Nephron progenitor cell (in vitro differentiated cells): ENCODE measurements around the gene MAN1B1.

Experiments used
- DNase-seq: peaks from one replicate; pipeline ENCODE4 v3.0.0; 2021
- H3K27ac Mint-ChIP-seq: 2 replicates; pipeline ENCODE4 v1.8.0; 2021; ENCODE audit warnings: mild to moderate bottlenecking, moderate library complexity, mixed read lengths
- H3K27me3 Mint-ChIP-seq: 2 replicates; pipeline ENCODE4 v1.8.0; 2021; ENCODE audit warnings: mild to moderate bottlenecking, low read depth, mixed read lengths; ENCODE audit not compliant: poor library complexity
- H3K36me3 Mint-ChIP-seq: 2 replicates; pipeline ENCODE4 v1.8.0; 2021; ENCODE audit warnings: low read depth, mixed read lengths
- H3K4me1 Mint-ChIP-seq: 2 replicates; pipeline ENCODE4 v1.8.0; 2021; ENCODE audit warnings: mixed read lengths
- H3K4me3 Mint-ChIP-seq: 2 replicates; pipeline ENCODE4 v1.8.0; 2021; ENCODE audit warnings: mild to moderate bottlenecking, moderate library complexity, mixed read lengths
- H3K9me3 Mint-ChIP-seq: 2 replicates; pipeline ENCODE4 v1.8.0; 2021; ENCODE audit warnings: mild to moderate bottlenecking, moderate library complexity, mixed read lengths
- TF ChIP-seq, protein P1 (sequence below): fragments of 200-600 bp; sonication (generic); IDR thresholded peaks from 2 replicates; pipeline ENCODE4 v1.5.0; 2021; ENCODE audit warnings: antibody characterized with exemption

MAN1B1 gene

DNA sequence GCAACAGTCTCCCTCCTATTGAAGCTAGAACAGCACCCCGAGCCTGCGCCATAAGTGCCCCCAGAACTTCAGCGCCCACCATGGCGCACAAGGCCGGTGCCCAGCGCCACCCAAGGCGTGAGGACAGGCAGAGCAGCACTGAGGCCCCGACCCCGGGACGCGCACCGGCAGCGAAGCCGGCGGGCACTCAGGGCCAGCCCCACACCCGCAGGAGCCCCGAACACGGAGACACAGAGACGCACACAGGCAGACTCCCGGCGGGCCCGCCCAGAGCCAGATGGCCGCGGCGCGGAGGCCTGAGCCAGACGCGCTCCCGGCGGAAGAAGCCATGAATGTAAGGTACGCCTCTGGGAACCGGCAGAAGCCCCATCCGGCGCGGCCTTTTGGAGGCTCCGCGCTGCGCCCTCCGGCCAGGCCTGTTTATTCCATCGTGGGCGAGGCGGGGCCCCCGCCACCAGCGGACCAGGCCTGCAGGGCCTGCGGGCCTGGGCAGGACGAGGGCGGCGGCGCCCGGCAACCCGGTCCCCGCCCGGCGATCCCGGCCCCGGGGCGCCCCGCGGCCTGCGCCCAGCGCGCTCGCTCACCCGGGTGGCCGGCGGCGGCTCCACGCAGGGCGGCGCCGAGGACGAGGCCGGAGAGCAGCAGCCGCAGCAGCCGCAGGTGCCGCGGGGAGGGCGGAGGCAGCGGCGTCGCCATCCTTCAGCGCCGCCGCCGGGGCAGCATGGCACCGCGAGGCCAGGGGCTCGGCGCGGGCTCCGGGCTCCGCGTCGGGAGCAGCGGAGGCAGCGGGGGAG lies 41.3 kb upstream of the MAN1B1 start:
- peaks cover 74% of the 10 kb centered on the region for H3K27me3 Mint-ChIP-seq
- no peaks in the 10 kb centered on the region for H3K9me3 Mint-ChIP-seq
- H3K36me3 Mint-ChIP-seq: no peaks in the 10 kb centered on the region
- H3K4me3 Mint-ChIP-seq: peak overlapping the region; percentile 68
- no peak overlapping the region for H3K27ac Mint-ChIP-seq
- DNase-seq: peak; percentile 61
- TF ChIP-seq, protein P1, sequence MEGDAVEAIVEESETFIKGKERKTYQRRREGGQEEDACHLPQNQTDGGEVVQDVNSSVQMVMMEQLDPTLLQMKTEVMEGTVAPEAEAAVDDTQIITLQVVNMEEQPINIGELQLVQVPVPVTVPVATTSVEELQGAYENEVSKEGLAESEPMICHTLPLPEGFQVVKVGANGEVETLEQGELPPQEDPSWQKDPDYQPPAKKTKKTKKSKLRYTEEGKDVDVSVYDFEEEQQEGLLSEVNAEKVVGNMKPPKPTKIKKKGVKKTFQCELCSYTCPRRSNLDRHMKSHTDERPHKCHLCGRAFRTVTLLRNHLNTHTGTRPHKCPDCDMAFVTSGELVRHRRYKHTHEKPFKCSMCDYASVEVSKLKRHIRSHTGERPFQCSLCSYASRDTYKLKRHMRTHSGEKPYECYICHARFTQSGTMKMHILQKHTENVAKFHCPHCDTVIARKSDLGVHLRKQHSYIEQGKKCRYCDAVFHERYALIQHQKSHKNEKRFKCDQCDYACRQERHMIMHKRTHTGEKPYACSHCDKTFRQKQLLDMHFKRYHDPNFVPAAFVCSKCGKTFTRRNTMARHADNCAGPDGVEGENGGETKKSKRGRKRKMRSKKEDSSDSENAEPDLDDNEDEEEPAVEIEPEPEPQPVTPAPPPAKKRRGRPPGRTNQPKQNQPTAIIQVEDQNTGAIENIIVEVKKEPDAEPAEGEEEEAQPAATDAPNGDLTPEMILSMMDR: no peak
- no peaks in the 10 kb centered on the region for H3K4me1 Mint-ChIP-seq

DNA sequence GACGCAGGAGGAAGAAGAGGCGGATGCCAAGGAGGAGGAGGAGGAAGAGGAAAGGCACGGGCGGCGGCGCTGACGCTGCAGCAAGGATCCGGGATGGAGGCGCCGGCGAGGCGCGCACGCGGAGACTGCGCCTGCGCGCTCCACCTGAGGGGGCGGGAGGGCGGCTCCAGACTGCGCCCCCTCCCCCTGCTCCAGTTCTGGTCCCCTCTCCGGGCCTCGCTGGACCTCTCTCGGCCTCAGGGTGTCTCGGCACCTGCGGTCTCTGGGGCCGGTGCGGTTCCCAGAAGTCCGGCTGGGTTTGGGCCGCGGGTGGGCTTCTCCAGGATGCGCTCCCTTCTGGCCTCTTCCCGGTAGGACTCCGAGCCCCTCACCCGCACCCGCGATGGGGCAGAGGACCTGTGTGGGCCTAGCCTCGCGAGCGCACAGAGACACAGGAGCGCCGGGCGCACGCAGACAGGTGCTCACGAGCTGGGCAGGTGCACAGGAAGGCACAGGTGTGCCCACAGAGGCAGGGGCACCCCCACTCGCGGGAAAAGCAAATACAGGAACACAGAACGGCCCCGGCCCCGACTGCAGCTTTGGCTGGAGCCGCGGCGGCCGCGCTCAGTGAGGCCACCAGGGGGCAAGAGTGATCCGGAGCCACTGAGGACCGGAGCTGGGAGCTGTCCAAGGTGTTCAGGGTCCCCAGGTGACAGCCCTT lies 40.5 kb upstream of the MAN1B1 start, which contains the start of gene NPDC1:
Gene NPDC1 (minus strand): TSS at position 90 of the 700 bp plus-strand sequence. CDS start 188 bp downstream, outside the sequence.
- Mint-ChIP-seq H3K4me1 (no peaks in the 10 kb centered on the region), H3K4me3 (peak within 1 kb of the TSS; percentile 68), H3K27me3 (peaks cover 82% of the 10 kb centered on the region), H3K9me3 (no peaks in the 10 kb centered on the region), H3K36me3 (no peaks in the 10 kb centered on the region), H3K27ac (no peak within 1 kb of the TSS)
- TF ChIP-seq, protein P1: peak; percentile 87
- peak; percentile 94 for DNase-seq

DNA sequence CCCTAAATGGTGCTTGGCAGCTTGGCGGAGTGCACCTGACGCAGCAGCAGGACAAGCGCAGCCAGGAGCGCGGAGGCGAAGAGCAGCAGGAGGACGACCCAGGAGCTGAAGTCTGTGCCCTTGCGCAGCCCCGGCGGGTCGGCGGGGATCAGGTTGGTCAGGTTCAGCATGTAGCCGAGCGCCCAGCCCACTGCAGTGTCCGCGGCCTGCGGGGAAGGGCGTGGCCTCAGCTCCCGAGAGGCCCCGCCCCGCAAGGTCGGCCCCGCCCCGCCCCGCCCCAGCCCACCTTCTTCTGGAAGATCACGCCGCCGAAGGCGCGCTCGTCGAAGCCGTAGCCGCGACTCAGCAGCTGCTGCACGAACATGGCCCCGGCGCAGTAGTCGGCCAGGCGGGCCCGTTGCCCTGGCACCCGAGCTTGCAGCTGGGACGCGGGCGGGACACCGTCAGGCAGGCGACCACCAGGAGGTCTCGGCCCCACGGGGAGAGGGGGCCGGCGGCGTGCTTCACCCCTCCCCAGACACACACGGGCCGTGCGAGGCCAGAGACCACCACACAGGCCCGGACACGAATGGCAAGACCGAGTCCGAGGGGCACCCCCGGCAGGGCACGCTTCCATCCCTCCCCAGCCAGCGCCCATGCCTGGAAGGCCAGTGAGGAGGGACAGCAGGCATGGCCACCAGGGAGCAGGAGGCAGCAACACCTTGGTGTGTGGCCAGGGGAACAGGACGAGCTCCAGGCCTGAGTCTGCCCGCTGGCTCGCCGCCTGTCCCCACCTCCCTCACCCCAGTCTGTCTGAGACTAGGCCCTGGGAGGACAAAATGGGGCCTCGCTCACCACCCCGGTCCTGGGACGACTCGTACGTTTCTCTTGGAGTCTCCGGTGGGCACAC lies 37.9 kb upstream of the MAN1B1 start:
- Mint-ChIP-seq H3K9me3 (no peaks in the 10 kb centered on the region), H3K4me1 (no peaks in the 10 kb centered on the region), H3K27ac (no peak overlapping the region), H3K36me3 (no peaks in the 10 kb centered on the region), H3K4me3 (no peak overlapping the region), H3K27me3 (peaks cover 93% of the 10 kb centered on the region)
- DNase-seq: no peak
- TF ChIP-seq, protein P1: no peak

DNA sequence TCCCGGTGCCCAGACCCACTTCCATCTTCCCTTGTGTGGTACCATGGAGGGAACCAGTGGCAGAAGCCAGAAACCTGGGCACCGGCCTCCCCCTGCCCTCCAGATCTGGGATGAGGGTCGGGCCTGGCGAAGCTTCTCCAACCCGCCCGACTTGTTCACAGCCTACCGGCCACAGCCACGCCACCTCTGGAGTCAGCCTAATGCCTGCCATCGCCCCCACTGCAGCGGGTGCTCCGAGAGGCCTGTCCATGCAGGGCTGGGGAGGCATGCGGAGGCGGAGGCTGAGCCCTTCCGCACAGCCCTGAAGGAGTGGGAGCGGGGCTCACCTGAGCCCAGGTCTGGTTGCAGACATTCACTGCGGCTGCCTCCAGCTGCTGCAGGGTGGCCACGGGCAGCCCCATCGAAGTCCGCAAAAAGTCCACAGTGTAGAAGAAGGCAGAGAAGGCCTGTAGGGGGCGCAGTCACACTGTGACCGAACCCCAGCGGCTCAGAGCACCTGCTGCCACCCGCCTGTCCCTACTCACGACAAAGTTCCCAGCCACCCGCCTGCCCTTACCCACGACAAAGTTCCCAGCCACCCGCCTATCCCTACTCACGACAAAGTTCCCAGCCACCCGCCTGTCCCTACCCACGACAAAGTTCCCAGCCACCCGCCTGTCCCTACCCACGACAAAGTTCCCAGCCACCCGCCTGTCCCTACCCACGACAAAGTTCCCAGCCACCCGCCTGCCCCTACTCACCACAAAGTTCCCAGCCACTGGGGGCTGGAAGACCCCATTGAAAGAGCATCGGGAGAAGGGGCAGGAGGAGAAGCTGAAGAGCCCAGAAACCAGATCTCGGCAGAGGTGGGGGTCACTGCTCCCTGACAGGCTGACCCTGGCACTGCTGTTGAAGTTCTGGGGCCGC lies 37.0 kb upstream of the MAN1B1 start:
- peaks cover 92% of the 10 kb centered on the region for H3K27me3 Mint-ChIP-seq

More for the DNA sequence above, 37.0 kb upstream of the MAN1B1 start:
- peak; percentile 78 for DNase-seq
- no peaks in the 10 kb centered on the region for H3K4me1 Mint-ChIP-seq
- H3K36me3 Mint-ChIP-seq: no peaks in the 10 kb centered on the region
- H3K9me3 Mint-ChIP-seq: no peaks in the 10 kb centered on the region
- no peak overlapping the region for H3K4me3 Mint-ChIP-seq
- TF ChIP-seq, protein P1: peak; percentile 54
- no peak overlapping the region for H3K27ac Mint-ChIP-seq
